Measurements from ENCODE around the gene DPH6.

Gene DPH6

GRCh38 chr15:35495080-35495479 lies 50.9 kb downstream of the DPH6 start (continued):
- TF ChIP-seq, protein P1, sequence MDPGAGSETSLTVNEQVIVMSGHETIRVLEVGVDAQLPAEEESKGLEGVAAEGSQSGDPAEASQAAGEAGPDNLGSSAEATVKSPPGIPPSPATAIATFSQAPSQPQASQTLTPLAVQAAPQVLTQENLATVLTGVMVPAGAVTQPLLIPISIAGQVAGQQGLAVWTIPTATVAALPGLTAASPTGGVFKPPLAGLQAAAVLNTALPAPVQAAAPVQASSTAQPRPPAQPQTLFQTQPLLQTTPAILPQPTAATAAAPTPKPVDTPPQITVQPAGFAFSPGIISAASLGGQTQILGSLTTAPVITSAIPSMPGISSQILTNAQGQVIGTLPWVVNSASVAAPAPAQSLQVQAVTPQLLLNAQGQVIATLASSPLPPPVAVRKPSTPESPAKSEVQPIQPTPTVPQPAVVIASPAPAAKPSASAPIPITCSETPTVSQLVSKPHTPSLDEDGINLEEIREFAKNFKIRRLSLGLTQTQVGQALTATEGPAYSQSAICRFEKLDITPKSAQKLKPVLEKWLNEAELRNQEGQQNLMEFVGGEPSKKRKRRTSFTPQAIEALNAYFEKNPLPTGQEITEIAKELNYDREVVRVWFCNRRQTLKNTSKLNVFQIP (CRISPR knock-in tag; IDR thresholded peaks at IDR 0.05; ENCODE audit: borderline replicate concordance, low read depth), result no peak
- TF ChIP-seq ESRRG (CRISPR knock-in tag; IDR thresholded peaks at IDR 0.05), result no peak
- no peak for TF ChIP-seq ARNTL (CRISPR knock-in tag; IDR thresholded peaks at IDR 0.05; ENCODE audit: borderline replicate concordance, low read depth)
- no peak for TF ChIP-seq ZNF565 (CRISPR knock-in tag; conservative IDR thresholded peaks at IDR 0.05; ENCODE audit: low read depth)

DNA sequence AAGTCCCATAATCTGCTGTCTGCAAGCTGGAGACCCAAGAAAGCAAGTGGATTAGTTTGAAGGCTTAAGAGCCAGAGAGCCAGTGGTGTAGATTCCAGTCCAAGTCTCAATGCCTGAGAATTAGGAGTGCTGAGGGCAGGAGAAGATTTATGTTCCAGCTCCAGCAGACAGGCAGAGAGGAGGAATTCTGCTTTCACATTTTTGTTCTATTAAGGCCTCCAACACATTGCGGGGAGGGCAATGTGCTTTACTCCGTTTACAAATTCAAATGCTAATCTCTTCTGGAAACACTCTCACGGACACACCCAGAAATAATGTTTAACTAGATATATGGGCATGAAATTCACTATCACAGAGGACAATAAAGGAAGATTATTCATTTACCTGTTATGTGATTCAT lies 54.0 kb downstream of the DPH6 start:
- TF ChIP-seq TCF4 (CRISPR knock-in tag; IDR thresholded peaks at IDR 0.05; ENCODE audit: borderline replicate concordance) (no peak), CSDC2 (CRISPR knock-in tag; IDR thresholded peaks at IDR 0.05) (no peak), SNAI2 (CRISPR knock-in tag; IDR thresholded peaks at IDR 0.05) (no peak), RARB (CRISPR knock-in tag; IDR thresholded peaks at IDR 0.05) (no peak), ESRRG (CRISPR knock-in tag; IDR thresholded peaks at IDR 0.05) (no peak)
- TF ChIP-seq, protein P2, sequence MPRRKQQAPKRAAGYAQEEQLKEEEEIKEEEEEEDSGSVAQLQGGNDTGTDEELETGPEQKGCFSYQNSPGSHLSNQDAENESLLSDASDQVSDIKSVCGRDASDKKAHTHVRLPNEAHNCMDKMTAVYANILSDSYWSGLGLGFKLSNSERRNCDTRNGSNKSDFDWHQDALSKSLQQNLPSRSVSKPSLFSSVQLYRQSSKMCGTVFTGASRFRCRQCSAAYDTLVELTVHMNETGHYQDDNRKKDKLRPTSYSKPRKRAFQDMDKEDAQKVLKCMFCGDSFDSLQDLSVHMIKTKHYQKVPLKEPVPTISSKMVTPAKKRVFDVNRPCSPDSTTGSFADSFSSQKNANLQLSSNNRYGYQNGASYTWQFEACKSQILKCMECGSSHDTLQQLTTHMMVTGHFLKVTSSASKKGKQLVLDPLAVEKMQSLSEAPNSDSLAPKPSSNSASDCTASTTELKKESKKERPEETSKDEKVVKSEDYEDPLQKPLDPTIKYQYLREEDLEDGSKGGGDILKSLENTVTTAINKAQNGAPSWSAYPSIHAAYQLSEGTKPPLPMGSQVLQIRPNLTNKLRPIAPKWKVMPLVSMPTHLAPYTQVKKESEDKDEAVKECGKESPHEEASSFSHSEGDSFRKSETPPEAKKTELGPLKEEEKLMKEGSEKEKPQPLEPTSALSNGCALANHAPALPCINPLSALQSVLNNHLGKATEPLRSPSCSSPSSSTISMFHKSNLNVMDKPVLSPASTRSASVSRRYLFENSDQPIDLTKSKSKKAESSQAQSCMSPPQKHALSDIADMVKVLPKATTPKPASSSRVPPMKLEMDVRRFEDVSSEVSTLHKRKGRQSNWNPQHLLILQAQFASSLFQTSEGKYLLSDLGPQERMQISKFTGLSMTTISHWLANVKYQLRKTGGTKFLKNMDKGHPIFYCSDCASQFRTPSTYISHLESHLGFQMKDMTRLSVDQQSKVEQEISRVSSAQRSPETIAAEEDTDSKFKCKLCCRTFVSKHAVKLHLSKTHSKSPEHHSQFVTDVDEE (CRISPR knock-in tag; IDR thresholded peaks at IDR 0.05), result no peak
- no peak for ATAC-seq

DNA sequence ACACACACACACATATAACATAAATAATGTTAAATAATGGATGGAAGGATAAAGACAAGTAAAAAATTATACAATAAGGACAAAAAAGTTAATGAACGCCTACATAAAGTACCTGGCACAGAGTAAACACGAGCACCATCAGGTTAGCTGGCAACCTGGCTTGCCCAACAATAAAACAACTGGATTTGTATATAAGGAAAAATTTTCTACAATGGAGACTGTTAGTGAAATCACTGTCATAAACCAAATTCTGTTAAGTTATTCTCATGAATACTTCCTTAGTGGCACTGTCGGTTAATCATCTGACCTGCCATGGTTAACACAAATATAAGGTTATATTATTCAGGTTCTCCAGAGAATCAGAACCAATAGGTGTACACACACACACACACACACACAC lies 54.8 kb downstream of the DPH6 start:
- ATAC-seq, result no peak
- TF ChIP-seq ESRRG (CRISPR knock-in tag; IDR thresholded peaks at IDR 0.05) (no peak), OSR1 (CRISPR knock-in tag; IDR thresholded peaks at IDR 0.05) (no peak), CREB5 (CRISPR knock-in tag; IDR thresholded peaks at IDR 0.05; ENCODE audit: low read depth) (no peak), GLIS3 (CRISPR knock-in tag; IDR thresholded peaks at IDR 0.05) (no peak), ARNTL (CRISPR knock-in tag; IDR thresholded peaks at IDR 0.05; ENCODE audit: borderline replicate concordance, low read depth) (no peak), ZFP30 (CRISPR knock-in tag; IDR thresholded peaks at IDR 0.05) (no peak), BACH2 (CRISPR knock-in tag; IDR thresholded peaks at IDR 0.05; ENCODE audit: borderline replicate concordance) (no peak), SNAI2 (CRISPR knock-in tag; IDR thresholded peaks at IDR 0.05) (no peak), CSDC2 (CRISPR knock-in tag; IDR thresholded peaks at IDR 0.05) (no peak), ISL1 (CRISPR knock-in tag; IDR thresholded peaks at IDR 0.05) (no peak), TCF4 (CRISPR knock-in tag; IDR thresholded peaks at IDR 0.05; ENCODE audit: borderline replicate concordance) (no peak)
- TF ChIP-seq, protein P2 (CRISPR knock-in tag; IDR thresholded peaks at IDR 0.05), result no peak

DNA sequence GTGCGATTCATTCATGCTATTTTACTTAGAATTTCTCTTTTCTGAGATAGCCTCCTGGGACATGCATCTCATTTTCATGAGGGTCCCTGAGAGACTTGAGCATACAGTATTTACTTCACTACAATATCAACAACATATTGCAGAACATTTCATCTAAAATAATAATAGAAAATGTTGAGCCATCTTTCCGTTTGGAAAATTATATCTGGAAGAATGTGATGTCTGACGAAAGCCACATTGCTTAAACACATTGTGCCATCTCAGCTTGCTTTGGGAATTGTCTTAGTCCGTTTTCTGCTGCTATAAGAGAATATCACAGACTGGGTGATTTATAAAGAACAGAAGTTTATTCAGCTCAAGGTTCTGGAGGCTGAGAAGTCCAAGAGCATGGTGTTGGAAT lies 55.5 kb downstream of the DPH6 start:
- ATAC-seq, result no peak
- TF ChIP-seq, protein P1 (CRISPR knock-in tag; IDR thresholded peaks at IDR 0.05; ENCODE audit: borderline replicate concordance, low read depth), result no peak
- TF ChIP-seq, protein P2 (CRISPR knock-in tag; IDR thresholded peaks at IDR 0.05), result no peak
- TF ChIP-seq SNAI2 (CRISPR knock-in tag; IDR thresholded peaks at IDR 0.05) (no peak), ISL1 (CRISPR knock-in tag; IDR thresholded peaks at IDR 0.05) (no peak), PPARA (CRISPR knock-in tag; IDR thresholded peaks at IDR 0.05; ENCODE audit: borderline replicate concordance) (no peak), ARNTL (CRISPR knock-in tag; IDR thresholded peaks at IDR 0.05; ENCODE audit: borderline replicate concordance, low read depth) (no peak), CSRNP3 (CRISPR knock-in tag; IDR thresholded peaks at IDR 0.05) (no peak), OSR1 (CRISPR knock-in tag; IDR thresholded peaks at IDR 0.05) (no peak), GLIS3 (CRISPR knock-in tag; IDR thresholded peaks at IDR 0.05) (no peak), RARB (CRISPR knock-in tag; IDR thresholded peaks at IDR 0.05) (no peak), CREB5 (CRISPR knock-in tag; IDR thresholded peaks at IDR 0.05; ENCODE audit: low read depth) (no peak)
